HG02678 (cell line): ENCODE measurements around the gene PSD2.

Experiments used
- ATAC-seq: cut with Tn5 transposase; IDR thresholded peaks from one replicate; pipeline ENCODE4 v1.9.1; 2021; ENCODE audit warnings: mild to moderate bottlenecking, moderate library complexity; ENCODE audit not compliant: unreplicated experiment

The PSD2 gene

DNA sequence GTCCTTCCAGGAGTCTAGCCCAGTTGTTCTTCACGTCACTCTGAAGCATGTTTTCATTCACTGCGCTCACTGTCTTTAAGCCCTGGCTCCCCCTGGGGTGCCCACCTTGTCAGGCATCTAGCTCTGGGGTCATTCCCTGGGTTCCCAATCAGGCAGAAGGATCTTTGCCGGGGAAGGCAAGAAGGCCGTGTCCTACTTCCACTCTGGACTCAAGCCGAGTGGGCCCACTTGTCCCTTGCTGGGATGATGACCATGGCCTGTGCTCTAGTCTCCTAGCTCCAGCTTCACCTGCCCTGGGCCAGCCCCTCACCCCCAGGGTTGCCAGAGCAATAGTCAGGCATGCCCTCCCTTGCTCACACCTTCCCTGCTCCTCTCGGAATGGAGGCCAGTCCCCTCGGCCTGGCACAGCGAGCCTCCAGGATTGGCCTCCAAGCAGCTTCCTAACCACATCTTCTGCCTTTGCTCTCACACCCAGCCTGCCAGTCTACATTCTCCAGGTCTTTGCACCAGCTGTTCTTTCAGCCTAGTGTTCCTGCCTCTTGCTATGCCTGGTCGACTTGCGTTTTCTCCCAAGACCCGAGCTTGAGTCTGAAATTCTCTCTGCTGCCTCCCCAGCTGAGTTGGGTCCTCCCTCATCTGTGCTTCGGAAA, 32.2 kb upstream of the PSD2 start:
- ATAC-seq = no peak

DNA sequence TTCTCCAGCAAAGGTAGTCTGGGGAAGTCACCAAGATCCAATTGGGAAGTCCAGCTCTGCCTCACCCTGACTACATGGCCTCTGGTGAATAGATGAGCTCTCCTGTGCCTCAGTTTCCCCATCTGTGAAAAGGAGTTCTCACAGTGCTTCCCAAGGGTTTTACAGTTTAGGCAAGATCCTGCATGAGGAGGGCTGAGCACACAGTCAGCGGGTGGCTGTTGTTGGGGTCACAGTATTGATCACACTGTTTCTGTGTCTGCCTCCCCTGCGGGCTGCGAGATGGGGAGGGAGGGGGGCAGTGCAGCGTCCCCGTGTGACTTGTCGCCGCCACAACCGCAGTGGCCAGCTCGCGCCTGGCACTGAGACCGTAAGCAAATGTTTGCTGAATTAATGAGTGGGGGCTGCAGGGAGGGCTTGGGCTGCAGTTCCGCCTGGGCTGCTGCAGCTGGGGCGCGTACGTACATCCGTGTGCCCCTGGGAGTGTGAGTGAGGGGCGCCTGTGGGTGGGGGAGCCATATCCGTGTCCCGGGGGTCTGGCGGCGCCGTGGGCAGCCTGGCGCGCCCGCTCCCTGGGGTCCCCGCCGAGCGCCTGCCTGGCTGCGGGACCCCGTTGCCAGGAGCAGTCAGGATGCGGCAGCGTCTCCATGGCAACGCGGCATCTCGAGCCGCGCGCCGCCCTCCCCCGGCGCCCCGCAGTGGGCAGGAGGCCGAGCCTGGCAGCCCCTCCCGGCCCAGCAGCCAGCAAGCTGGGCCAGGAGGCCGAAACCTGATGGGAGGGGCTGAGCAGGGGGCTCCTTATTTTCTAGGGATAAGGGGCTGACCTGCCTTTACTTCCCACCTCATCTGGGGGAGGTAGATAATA, 31.4 kb upstream of the PSD2 start:
- ATAC-seq = no peak

DNA sequence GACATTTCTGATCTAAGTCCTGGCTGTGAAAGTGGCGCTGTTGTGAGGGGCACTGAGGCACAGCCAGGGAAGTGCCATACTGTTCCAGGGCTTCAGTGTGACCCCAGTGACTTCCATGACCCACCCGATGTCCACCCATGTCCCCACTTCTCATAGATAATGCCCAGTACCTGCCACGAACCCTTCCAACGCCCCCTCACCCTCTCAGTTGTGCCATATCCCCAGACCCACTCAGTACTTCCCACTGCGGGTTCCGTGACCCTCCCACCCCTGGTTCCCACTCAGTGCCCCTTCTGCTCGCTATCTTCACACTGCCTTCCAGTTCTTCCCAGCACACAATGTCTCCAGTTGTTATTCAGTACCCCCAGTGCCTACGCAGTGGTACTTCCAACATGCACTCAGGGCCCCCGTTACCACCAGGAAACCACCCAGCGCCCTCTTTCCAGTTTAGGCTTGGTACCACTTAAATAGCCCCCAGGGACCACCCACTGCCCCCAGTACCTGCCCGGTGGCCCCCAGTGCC, 30.7 kb upstream of the PSD2 start:
- no peak for ATAC-seq

DNA sequence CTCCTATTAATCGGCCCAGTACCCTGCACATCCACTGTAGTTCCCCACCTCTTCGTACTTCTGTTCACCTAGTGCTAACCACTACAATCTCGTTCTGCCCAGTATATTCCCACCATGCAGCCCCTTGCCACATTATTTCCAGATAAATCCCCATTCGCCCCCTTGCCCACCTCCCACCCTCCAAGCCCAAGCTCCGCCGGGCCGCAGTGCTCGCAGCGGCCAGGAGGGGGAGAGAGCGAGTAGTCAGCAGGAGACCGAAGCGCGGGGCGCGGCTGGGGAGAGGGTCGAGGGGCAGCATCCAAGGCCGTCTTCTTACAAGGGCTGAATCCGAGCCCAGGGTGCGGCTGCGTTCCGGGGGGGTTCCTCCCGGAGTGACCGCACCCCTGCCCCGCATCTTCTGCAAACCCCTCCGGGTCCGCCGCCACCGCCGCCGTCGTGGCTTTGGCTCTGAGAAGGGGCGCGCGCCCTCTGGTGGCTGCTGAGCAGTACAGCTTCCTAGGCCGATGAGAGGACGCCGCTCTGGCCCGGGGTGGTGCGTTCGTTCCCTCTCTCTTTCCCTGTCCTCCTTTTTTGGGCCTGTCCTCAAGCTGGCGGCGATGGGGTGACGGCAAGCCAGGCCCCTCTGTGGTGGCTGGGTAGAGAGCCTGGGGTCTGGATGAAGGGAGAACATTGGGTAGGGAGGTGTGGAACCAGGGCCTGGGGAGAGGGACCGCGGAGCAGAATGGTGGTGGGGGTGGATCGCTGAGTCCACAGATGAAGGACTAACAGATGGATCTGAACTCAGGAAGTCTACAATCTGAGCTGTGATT, 30.0 kb upstream of the PSD2 start:
- peak; percentile 87 for ATAC-seq

DNA sequence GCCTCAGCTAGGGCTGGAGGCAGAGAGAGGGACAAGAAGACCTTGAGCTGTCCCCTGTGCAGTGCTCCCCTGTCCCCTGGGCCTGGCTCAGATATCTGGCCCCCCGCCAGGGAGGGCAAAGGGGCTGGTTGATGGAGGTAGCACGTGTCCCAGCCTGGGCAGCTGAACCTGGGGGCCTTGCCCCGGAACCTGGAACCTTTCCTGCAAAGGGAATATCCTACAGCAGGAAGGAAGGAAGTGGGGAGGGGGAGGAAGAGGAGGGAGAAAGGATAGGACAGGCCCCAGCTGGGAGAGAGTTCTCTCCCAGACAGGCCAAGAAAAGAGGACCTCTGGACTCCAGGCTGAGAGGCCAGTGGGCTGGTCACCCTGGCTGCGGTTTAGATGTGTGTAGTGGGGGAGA, 27.6 kb upstream of the PSD2 start:
- no peak for ATAC-seq

DNA sequence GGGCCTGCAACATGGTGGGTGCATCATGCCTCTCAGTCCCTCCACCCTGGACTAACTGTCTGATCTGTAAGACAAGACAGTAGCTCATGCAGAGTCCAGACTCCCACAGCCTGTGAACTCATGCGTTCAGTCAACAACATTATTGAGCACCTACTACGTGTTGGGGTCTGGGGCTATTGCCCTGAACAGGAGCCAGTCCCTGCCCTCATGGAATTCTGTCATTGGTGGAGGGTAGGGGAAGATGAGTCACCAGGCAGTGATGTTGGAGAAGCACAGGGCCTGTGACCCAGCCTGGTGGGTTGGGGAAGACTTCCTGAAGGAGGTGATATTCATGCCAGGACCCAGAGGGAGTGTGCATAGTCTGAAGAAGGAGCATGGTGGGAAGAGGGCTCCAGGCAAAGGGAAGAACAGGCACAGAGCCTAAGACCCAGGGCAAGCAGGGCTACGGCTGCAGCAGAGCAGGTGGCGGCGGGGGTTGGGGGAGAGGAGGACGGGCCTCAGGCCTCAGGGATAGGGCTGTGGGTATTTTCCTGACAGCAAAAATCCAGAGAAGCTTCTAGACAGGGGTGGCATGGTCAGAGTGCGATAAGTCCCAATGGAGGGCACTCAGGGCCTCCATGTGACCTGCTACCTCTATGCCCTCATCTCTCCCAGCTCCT, 26.7 kb upstream of the PSD2 start:
- no peak for ATAC-seq

DNA sequence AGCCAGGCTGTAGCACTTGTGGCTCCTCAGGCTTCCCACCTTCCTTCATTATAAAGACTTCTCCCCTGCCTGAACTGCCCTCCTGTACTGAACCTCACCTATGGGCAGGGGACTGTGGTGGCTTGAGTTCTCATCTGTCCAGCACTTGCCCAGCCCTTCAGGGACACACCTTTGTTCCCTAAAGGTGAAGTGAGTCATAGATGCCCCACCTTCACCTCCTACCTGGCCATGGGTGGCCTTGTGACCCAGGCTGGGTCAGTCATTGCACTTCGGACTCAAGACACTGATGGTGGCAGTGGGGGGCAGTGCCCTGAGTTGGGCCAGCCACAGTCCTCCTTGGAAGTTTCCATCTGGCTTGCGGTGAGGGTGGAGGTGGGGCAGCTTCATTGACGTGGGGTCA, 26.1 kb upstream of the PSD2 start:
- no peak for ATAC-seq

DNA sequence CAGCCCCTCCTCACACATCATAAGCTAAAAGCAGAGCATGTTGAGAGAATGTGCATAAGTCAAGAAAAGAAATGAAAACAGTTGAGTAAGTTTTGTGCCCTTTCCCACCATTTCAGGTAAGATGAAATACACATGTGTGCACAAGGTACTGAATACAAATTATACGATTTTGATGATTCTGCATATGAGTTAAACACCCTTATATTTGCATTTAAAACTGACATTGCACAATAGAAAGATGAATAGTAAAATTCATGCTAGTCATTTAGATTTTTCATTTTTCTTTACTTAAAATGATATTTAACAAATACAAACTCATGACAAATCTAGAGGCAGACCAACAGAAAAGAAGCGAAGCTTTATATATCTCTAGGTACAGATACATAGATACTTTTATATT, 24.9 kb upstream of the PSD2 start:
- no peak for ATAC-seq

DNA sequence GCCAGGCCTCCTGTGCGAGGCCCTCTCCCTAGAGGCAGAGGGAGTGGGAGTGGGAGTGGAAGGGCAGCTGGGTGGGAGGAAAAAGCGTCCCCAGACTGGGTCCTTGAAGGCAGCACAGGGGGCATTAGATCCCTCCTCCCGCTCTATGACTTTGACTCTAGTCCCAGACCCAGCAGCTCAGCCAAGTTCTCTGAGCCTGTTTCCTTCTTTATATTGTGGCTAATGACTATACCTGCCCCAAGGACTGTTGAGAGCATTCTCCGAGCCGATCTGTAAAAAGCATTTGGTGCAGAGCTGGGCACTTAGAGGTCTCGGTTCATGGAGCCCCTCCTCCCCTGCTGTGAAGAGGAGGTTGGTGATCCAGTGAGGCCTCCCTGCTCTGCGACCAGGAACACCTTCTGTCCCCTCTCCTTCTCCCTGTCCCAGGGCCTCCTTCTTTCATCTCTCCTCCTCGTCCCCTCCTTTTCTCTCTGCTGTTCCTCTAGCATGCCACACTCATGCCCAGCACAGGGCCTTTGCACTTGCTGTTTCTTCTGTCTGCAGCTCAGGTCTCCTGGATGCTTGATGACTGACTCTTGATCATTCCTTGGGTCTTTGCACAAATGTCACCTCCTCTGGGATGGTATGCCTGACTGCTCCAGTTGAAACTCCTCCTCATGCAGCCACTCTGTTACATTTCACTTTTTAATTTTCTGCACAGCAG, 23.4 kb upstream of the PSD2 start:
- no peak for ATAC-seq

DNA sequence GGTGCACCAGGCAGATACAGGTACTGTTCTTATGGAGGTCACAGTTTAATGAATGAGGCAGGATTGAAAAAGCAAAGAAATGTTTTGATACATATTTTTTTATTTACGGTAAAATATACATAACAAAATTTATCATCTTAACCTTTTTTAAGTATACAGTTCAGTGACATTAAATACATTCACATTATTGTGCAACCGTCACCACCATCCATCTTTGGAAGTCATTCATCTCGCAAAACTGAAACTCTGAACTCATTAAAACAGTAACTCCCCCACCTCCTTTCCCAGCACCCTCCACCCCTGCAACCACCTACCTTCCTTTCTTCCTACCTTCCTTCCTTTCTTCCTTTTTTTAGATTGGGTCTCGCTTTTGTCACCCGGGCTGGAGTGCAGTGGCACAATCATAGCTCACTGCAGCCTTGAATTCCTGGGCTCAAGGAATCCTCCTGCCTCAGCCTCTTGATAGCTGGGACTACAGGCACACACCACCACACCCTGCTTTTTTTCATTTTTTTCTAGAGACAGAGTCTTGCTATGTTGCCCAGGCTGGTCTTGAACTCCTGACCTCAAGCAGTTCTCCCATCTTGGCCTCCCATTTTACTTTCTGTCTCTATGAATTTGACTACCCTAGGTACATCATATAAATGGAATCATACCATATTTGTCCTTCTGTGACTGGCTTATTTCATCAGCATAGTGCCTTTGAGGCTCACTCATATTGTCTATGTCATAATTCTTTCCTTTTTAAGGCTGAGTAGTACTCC, 22.5 kb upstream of the PSD2 start:
- ATAC-seq = no peak

DNA sequence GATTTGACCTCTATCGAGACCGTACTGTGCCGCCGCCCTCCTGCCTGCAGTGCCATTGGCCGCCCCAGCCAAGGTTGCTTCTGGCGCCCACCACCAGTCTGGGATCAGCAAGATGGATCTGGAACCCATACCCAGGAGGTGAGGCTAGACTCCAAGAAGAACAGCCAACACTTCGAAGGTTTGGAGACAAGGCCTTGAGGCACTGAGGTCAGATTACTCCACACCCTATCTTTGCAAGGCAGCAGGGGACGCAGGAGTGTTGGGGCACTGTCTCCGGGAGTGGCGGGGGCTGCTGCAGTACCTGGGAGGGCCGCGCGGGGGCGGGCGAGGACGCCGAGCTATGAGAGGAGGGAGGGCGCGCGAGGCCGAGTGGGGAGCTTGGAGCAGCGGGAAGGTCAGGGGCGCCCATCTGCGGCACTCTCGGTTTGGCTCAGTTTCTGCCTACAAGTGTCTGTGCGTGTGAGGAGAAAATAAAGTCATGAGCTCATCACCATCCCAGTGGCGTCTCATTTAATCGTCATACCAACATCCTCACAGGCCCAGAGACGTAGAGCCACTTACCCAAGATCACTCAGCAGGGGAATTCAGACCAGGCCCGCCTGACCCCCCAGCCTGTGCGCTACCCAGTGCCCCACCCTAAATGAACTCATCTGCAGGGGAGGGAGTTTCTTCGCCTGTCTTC, 20.5 kb upstream of the PSD2 start:
- peak; percentile 80 for ATAC-seq

DNA sequence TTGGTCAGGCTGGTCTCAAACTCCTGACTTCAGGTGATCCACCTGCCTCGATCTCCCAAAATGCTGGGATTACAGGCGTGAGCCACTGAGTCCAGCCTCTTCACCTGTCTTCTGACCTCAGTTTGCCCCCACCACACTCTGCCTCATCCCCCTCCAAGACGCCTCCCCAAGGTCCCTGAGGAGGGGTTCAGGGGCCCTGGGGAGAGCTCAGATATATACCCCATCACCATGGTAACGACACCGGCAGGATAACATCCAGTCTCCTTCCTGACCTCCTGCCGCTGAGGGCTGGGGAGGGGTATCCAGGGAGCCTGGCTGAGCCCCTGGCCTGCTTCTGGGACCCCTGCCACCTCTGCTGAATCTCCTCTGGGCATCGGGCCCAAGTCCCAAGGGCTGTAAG, 19.7 kb upstream of the PSD2 start:
- ATAC-seq = no peak

DNA sequence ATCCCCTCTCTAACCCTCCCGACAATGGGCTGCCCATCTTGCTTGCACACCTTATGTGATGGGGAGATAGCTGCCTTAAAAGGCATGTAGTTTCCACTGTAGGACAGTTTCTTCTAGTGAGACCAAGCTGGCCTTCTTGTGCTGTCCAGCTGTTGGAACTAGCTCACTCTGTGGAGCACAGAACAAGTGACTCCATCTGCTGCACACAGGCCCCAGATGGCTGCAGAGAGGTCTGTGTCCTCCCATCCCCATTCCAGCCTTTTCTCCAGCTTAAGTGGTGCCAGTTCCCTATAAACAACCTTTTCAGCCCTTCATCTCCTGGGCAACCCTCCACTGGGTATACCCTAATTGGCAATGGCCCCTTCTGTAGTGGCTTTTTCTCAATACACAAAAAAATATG, 18.7 kb upstream of the PSD2 start:
- no peak for ATAC-seq

DNA sequence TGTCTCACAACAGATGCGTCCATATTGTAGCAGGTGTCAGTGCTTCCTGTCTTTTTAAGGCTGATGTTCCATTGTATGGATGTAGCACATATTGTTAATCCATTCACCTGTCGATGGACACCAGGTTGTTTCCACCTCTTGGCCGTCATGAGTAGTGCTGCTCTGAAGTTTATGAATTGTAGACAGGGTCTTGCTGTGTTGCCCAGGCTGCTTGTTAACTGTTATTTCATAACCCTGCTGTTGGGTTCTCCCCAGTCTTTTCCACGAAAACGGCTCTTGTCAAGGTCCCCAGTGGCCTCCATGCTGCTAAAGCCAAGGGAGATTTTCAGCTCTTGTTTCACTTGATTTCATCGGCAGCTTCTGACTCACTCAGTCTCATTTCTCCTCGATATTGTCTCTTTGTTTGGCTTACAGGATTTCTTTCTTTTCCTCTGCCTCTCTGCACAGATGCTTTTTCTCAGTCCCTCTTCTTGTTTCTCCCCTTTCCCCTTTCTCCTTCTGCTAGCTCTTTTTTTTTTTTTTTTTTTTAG, 12.1 kb upstream of the PSD2 start:
- no peak for ATAC-seq

DNA sequence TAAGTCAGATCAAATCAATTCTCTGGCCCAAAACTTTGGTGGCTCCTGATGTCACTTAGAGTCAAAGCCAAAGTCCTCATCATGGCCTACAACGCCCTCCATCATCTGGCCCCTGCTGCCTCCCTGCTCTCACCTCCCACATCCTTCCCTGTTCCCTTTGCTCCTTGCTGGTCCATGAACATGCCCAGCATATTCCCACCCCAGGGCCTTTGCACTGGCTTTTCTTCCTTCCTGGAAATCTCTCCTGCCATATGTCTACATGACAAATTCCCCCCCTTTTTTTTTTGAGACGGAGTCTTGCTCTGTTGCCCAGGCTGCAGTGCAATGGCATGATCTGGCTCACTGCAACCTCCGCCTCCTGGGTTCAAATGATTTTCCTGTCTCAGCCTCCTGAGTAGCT, 11.1 kb upstream of the PSD2 start:
- no peak for ATAC-seq

DNA sequence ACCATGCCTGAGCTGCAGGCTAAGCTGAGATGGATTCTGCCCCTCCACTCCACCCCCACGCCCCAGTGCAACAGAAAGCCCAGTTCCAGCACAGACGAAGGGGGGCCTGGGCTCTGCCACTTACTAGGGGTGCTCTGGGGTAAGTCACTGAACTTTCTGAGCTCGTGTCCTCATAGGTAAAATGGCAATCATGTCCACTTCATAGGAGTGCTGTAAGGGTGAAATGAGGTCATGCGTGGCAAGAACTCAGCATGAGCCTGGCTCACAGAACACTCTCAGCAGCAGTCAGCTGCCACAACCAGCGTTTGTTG, 8.4 kb upstream of the PSD2 start:
- ATAC-seq = no peak

DNA sequence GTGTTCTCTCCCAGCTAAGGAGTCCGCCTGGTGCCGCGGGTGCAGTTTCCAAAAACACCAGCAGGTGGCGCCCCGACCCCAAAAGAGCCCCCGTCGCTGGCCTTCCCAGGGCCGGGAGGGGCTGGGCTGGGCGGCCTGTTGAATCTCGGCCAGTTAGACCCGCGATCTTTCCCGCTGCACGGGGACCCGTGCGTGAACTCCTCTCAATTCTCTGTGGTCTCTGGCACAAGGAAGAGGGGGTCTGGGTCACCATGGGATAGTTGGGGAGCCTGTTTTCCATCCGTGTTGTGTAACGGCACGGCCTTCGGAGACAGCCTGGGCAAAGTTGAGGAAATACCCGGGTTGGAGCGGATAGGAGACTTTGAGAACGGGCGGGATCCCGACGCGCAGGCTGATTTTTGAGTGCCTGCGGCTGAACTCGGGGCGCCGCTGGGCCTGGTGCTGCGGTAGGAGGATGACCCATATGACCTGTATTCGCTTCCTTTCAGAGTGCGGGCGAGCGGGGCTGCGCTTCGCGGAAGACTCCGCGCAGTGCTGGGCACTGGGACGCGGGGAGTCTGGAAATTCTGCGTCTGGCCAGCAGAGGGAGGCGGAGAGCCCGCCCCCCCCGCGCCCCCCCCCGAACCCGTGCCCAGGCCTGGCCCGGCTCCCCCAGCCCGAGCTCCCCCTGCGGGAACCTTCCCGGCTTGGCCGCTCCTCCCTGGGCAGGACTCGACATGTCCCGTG, 7.9 kb upstream of the PSD2 start:
- peak; percentile 85 for ATAC-seq

DNA sequence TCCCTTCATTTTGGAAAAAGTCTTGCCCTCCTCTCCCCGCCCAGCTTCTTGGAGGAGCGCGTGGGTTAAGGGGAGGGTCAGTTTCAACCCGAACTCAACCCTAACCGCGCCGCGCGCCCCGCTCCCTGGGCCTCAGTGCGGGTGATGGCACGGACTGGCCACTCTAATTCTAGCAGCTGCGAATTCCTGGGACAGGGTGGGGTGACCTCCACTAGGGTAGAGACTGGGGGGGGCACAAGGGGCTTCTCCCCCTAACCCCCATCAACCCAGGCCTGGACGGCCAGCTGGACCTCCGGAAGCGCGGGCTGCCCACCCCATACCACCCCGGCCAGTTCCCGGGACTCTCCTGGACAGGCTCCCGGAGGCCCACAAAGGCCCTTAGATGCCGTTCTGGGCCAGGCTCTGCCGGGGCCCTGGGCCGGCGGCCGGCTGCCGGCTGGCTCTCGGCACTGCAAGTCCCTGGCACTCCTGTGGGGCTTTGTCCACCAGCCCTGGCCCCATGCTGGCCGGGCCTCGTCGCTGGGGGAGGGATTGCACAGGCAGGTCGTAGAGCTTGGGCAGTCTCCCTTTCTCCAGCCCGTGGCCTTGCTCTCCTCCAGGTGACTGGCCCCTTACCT, 7.2 kb upstream of the PSD2 start:
- ATAC-seq = no peak
